ENCODE measurements around the gene FAM181A.

Gene FAM181A

GRCh38 chr14:93976477-93977057 lies 49.4 kb downstream of the FAM181A start, which contains the start of gene ASB2:
ASB2 (minus strand) TSS chr14:93976570; CDS start chr14:93964539, 12,031 bp downstream.
- Histone ChIP-seq H3K4me1 (ENCODE audit: control insufficient read depth in 1 of 2, insufficient read depth in 1 of 2, low read depth in 1 of 2, low read length in 1 of 2) (peaks cover 0 to 4% of the 10 kb centered on the region in 2 experiments), H3K27ac (no peak within 1 kb of the TSS), H3K4me3 (ENCODE audit: low read depth in 1 of 2, low read length in 1 of 2) (no peak within 1 kb of the TSS), H3K27me3 (peaks cover 41% of the 10 kb centered on the region), H3K9me3 (no peaks in the 10 kb centered on the region), H3K36me3 (no peaks in the 10 kb centered on the region)
- TF ChIP-seq CTCF (IDR thresholded peaks at IDR 0.05) = no peak

- Histone ChIP-seq H3K4me1 (ENCODE audit: control insufficient read depth in 1 of 2, insufficient read depth in 1 of 2, low read depth in 1 of 2, low read length in 1 of 2) (peaks cover 0 to 4% of the 10 kb centered on the region in 2 experiments), H3K4me3 (ENCODE audit: low read depth in 1 of 2, low read length in 1 of 2) (no peak overlapping the region), H3K27me3 (peaks cover 40% of the 10 kb centered on the region), H3K9me3 (no peaks in the 10 kb centered on the region), H3K36me3 (no peaks in the 10 kb centered on the region), H3K27ac (no peak overlapping the region)
- TF ChIP-seq CTCF (IDR thresholded peaks at IDR 0.05) = no peak
These were observed 50.0 kb downstream of the FAM181A start for GRCh38 chr14:93977171-93977570.

- H3K4me3 ChIP-seq (ENCODE audit: low read depth in 1 of 2, low read length in 1 of 2) = no peak overlapping the region
- no peak overlapping the region for H3K27ac ChIP-seq
- H3K27me3 ChIP-seq = peaks cover 40% of the 10 kb centered on the region
- H3K36me3 ChIP-seq = no peaks in the 10 kb centered on the region
- H3K9me3 ChIP-seq = no peaks in the 10 kb centered on the region
- peaks cover 0 to 4% of the 10 kb centered on the region in 2 experiments for H3K4me1 ChIP-seq (ENCODE audit: control insufficient read depth in 1 of 2, insufficient read depth in 1 of 2, low read depth in 1 of 2, low read length in 1 of 2)
- TF ChIP-seq CTCF (IDR thresholded peaks at IDR 0.05) = no peak
These were observed 50.8 kb downstream of the FAM181A start for GRCh38 chr14:93977790-93978581.

- Histone ChIP-seq H3K36me3 (no peaks in the 10 kb centered on the region), H3K4me1 (ENCODE audit: control insufficient read depth in 1 of 2, insufficient read depth in 1 of 2, low read depth in 1 of 2, low read length in 1 of 2) (peaks cover 0 to 4% of the 10 kb centered on the region in 2 experiments), H3K9me3 (no peaks in the 10 kb centered on the region), H3K4me3 (ENCODE audit: low read depth in 1 of 2, low read length in 1 of 2) (no peak overlapping the region), H3K27me3 (peaks cover 40% of the 10 kb centered on the region), H3K27ac (no peak overlapping the region)
- no peak for TF ChIP-seq CTCF (IDR thresholded peaks at IDR 0.05)
These were observed 51.6 kb downstream of the FAM181A start for GRCh38 chr14:93978735-93979134.

Data from neutrophil (primary cell).